GM12891 (cell line): Measurements from ENCODE around the gene DCST2.

ENCODE experiments used
- PAX5 ChIP-seq: IDR thresholded peaks from 2 replicates; pipeline ENCODE4 v1.6.1; 2011; ENCODE audit warnings: low read length, moderate library complexity, mild to moderate bottlenecking; ENCODE audit not compliant: insufficient read depth, severe bottlenecking
- POLR2A ChIP-seq: IDR thresholded peaks from 2 replicates; pipeline ENCODE4 v1.6.1; 2011; ENCODE audit warnings: low read depth, low read length, control low read depth
- POLR2AphosphoS5 ChIP-seq: IDR thresholded peaks from 2 replicates; pipeline ENCODE4 v1.6.1; 2011; ENCODE audit warnings: low read depth, low read length, control low read depth
- POU2F2 ChIP-seq: IDR thresholded peaks from 2 replicates; pipeline ENCODE4 v1.6.1; 2011; ENCODE audit warnings: low read depth, mild to moderate bottlenecking, control low read depth, low read length, moderate library complexity
- SPI1 ChIP-seq: IDR thresholded peaks from 2 replicates; pipeline ENCODE4 v1.6.1; 2011; ENCODE audit warnings: low read depth, low read length, control low read depth
- TAF1 ChIP-seq: IDR thresholded peaks from 2 replicates; pipeline ENCODE4 v1.6.1; 2011; ENCODE audit warnings: low read depth, low read length, control low read depth

DNA sequence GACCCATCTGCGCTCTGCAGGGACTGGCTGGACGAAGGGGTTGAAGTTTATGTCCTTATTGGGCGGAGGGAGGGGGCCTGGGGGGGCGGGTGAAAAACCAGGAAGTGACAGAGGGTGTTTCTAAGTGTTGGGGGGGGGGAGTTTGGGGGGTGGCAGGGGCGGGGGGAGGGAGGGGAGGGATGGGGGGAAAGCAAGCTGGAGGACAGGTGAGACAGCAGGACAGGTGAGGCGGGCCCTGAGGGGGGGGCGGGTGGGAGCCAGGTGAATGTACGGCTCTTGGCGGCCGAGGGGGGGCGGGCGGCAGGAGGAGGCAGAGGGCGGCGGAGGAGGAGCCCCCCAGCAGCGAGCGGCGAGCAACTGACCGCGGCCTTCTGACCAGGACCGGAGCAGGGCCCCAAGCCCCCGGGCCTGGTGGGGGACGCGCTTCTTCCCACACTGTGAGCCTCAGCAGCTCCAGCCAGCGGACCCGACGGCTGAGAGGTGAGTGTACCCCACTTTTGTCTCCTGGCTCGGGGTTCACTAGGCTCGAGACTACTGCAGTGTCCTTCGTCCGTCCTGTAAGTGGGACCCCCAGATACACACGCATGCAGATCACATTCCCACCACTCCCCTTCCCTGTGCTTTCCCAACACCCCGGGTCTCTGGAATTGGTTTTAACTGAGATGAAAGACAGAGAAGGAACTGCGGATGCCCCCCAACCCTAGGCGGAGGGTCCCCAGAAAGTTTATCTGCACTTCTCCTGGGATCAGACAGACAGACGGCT, 30.9 kb downstream of the DCST2 start, which contains the start of gene ZBTB7B:
- no peak for TF ChIP-seq POLR2A
- no peak for TF ChIP-seq TAF1
- no peak for TF ChIP-seq POLR2AphosphoS5
- no peak for TF ChIP-seq SPI1
- TF ChIP-seq PAX5, result no peak
- no peak for TF ChIP-seq POU2F2
